HG03045 (cell line): ENCODE results near the gene STK36.

Experiments used
- ATAC-seq: cut with Tn5 transposase; IDR thresholded peaks from one replicate; pipeline ENCODE4 v1.9.1; 2021; ENCODE audit warnings: mild to moderate bottlenecking, moderate library complexity; ENCODE audit not compliant: unreplicated experiment

Gene STK36

GRCh38 chr2:218716070-218716469, 44.2 kb downstream of the STK36 start:
- no peak for ATAC-seq

- ATAC-seq = no peak
These were observed 45.4 kb downstream of the STK36 start for GRCh38 chr2:218717262-218717661.

- no peak for ATAC-seq
These were observed 46.2 kb downstream of the STK36 start for GRCh38 chr2:218718058-218718457.

GRCh38 chr2:218719457-218719856, 47.6 kb downstream of the STK36 start:
- no peak for ATAC-seq

- no peak for ATAC-seq
These were observed 48.5 kb downstream of the STK36 start for GRCh38 chr2:218720048-218721041.

GRCh38 chr2:218721488-218721887, 49.6 kb downstream of the STK36 start:
- no peak for ATAC-seq

- no peak for ATAC-seq
These were observed 50.0 kb downstream of the STK36 start for GRCh38 chr2:218721934-218722333.

- ATAC-seq = no peak
These were observed 50.5 kb downstream of the STK36 start for GRCh38 chr2:218722419-218722818.

- ATAC-seq = no peak
These were observed 51.2 kb downstream of the STK36 start for GRCh38 chr2:218722876-218723785.

- ATAC-seq = no peak
These were observed 54.2 kb downstream of the STK36 start for GRCh38 chr2:218726004-218726574.

GRCh38 chr2:218727502-218728165, 55.7 kb downstream of the STK36 start:
- no peak for ATAC-seq

- no peak for ATAC-seq
These were observed 57.8 kb downstream of the STK36 start for GRCh38 chr2:218729640-218730039.

- no peak for ATAC-seq
These were observed 60.3 kb downstream of the STK36 start for GRCh38 chr2:218732052-218732760.

GRCh38 chr2:218732761-218733158, 60.9 kb downstream of the STK36 start:
- no peak for ATAC-seq

GRCh38 chr2:218733171-218734021, 61.5 kb downstream of the STK36 start:
- ATAC-seq = no peak

GRCh38 chr2:218734190-218734975, 62.5 kb downstream of the STK36 start:
- ATAC-seq = no peak

- ATAC-seq = no peak
These were observed 64.6 kb downstream of the STK36 start for GRCh38 chr2:218736531-218736930.

- no peak for ATAC-seq
These were observed 71.2 kb downstream of the STK36 start for GRCh38 chr2:218743068-218743467.
